IPS DF 4.7 (cell line): ENCODE results near the gene CHST5.
"Not testable (repeated sequence)": the region's sequence is repeated elsewhere in the genome, so short reads cannot be mapped to it uniquely, and the experiment has no call there.

Experiments used
- DNase-seq: peaks from one replicate; pipeline ENCODE4 v3.0.0-alpha.2; 2013; ENCODE audit warnings: low spot score; ENCODE audit errors: extremely low read depth

The CHST5 gene

DNA sequence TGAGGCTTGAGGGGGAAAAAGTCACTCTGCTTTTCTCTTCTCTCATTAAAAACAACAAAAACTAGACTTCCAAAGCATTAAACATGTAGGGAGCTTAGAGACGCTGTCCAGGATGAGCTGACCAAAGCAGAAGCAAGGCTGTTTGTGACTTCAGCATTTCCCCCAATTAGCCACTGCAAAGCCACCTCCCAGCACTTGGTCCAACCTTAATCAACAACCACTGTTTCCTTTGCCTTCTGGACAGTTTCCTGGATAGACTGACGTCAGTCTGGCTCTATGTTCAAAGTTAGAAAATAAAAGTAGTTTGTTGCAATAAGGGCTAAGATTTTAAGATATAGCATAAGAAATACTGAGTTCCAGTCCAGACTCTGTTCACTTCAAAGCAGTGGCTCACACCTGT, 17.0 kb upstream of the CHST5 start:
- no peak for DNase-seq

DNA sequence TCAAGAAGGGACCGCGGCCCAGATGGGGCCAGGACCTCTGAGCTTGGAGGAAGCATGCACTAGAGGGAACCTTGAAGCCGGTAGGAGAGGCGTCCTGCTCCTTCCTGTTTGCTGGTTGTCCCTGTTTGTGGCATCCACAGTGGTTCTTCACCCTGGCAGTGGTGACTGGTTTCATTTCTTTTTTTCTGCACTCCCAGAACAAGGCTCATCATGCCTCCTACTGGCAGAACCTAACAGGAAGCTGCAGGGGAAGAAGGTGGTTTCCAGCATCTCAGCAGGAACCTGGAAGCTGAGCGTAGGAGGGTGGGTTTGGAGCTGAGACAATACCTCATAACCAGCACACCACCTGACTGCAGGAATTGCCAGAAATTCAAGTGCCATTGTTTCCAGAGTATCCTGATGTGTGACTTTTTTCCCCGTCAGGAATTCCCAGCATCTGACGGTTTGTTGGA, 14.3 kb upstream of the CHST5 start:
- DNase-seq = no peak

DNA sequence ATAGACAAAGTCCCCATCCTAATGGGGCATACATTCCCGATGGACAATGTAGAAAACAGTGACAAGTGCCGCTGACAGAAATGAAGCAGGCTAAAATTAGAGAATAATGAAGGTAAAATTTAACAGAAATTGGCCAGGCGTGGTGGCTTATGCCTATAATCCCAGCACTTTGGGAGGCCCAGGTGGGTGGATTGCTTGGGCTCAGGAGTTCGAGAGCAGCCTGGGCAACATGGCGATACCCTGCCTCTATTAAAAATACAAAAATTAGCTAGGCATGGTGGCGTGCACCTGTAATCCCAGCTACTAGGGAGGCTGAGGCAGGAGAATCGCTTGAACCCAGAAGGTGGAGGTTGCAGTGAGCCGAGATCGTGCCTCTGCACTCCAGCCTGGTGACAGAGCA, 12.5 kb upstream of the CHST5 start:
- not testable (repeated sequence) for DNase-seq

DNA sequence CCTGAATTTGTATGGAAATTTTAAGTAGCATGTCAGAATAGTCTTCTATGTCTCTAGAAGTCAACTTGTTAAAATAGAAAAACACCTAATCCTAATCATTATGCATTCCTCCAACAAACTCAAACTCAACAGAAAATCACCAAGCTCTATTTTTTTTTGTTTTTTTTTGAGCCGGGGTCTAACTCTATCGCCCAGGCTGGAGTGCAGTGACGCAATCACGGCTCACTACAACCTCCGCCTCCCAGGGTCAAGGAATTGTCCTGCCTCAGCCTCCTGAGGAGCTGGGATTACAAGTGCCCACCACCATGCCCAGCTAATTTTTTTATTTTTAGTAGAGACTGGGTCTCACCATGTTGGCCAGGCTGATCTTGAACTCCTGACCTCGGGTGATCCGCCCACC, 10.4 kb upstream of the CHST5 start:
- no peak for DNase-seq

DNA sequence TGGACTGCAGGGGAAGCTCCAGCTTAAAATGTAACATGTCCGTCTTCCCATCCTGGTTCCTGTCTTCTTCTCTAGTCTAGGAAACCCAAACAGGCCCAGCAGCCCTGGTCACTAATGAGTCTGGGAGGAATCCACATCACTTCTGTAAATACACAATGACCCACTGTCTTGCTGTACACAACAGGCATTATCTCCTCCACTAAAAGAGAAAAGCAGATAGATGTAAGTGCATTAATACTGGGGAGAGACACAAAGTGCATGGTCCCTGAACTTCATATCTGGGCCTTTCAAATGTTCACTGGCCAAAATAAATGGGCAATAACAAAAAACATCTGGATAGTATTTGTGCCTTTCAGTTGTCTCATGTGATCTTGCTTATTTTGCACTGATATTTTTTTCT, 10.0 kb upstream of the CHST5 start:
- not testable (repeated sequence) for DNase-seq

DNA sequence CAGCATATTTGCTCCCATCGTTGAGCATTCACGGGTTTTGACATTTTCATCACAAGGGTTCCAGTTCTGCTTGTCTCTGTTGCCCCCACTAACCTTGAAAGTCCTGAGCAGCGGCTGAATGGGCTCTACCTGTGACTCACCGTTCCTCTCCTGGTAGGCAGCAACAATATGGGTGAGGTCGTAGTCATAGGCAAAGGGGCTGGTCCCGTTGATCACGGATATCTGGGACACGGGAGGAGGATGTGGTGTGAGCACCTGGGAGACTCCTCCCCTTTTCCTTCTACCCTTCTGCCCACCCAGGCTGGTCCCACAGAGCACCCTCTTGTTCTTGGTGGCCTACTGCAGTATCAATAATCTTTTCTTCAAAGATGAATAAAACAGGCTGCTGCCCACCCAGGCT, 6.6 kb upstream of the CHST5 start:
- DNase-seq = not testable (repeated sequence)

DNA sequence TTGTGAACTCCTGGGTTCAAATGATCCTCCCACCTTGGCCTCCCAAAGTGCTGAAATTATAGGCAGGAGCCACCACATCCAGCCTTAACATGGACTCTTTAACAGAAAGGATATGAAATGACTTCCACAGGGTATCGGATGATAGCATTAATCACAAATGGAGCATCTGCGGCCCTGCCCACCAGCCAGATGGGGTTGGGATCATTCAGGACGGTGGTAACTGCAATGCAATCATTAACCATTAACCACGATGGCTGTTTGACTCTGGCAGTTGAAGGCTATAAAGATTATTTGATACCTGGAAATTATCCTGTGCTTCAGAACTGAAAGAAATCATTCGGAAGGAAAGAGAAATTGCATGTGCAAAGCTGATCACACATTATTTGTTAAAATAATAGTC, 5.3 kb upstream of the CHST5 start:
- DNase-seq = no peak

DNA sequence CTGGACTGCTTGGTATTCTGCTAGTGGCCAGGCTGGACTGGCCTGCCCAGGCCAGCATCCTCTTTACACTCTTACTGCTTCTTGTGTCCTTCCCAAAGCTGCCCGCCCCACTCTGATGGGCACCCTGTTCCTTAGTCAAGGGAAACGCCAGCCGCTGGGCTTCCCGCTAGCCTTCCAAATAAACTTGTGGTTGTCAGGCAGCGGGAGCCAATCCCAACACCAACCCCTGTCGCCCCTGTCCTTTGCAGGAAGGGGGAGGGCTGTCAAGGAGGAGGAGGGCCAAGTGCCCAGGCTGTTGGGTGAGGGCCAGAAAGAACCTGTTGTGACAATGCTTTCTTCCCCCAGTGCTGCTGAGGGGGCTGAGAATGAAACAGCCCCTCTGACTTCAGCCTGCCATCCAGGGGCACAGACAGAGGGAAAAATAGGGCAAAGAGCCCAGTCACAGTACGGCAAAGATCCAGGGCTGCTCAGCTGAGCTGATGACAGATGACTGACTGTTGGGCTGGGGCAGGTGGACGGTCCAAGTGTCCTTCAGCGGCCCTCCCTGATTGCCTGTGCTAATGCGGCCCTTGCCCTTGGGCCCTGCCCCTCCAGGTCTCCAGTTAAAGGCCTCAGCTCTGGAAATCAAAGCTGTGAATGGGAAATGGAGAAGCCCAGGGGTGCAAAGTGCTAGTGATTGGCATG, 3.1 kb upstream of the CHST5 start:
- not testable (repeated sequence) for DNase-seq

DNA sequence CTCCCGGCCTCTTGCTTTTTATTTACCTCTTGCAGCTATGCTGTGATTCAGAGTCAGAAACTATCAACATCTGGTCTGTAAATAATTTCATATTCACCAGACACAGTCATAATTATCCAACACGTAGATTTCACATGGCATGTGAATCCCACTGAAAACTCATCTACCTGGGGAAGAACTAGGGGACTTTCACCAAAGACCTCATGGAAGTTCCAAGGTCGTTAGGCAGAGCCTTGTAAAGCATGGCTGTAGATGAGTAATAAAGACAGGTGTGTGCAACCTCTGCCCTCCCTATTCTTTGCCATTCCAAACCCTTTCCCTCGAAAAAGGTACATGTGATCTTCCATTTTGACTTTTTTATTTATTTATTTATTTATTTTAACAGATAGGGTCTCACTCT, 1.9 kb upstream of the CHST5 start:
- DNase-seq = no peak

DNA sequence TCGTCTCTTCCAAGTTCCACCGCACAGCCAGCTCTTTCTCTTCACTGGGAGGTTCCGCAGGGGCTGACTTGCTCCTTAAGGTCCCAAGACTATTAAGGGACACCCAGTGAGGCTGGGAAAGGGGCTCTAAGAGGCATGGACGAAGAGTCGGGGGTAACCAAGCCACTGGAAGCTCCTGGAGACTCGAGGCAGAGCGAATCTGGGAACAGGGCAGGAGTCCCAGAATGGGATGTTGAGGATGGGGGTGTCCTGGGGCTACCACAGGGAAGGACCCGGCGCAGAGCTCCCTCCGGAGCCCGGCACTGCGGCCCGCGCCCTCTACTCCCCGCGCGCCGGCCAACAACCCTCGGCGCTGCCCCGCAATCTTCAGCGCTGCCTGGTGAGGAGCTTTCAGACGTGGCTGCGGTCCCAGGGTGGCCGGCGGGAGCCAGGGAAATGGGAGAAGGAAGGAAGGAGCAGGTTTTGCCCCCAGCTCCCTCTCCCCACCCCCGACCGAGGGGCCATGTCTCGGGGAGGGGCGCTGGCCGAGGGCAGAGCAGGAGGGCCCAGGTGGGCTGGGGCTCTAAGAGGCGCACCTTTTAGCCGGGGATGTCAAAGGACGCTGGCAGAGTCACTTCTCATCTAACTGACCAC, 581 bp downstream of the CHST5 start:
- DNase-seq = no peak

DNA sequence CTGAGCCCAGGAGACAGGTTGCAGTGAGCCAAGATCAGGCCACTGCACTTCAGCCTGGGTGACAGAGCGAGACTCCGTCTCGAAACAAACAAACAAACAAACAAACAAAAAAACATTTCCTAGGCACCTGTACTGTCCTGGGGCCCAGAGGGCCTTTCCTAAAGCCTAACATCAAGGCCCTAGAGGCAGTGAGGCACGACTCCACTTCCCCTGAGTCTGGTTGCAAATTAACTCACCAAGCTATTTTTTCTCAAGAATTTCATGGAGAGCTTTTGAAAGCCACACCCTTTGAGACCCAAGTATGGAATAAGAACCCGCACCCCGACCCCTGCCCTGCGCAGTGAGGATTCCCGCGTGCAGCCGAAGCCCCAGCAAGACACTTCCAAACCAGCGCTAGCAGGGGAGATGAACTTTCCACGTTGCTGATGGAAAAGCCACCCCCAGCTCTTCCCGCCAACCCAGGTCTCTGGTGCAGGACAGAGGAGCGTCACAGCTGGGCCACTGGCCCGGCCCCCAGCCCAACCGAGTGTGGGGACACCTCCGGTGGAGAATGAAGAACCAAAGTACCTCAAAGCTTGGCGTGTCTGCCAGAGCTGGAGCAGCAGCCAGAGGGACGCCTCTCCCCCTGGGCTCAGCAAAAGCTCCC, 1.2 kb downstream of the CHST5 start:
- DNase-seq = no peak

DNA sequence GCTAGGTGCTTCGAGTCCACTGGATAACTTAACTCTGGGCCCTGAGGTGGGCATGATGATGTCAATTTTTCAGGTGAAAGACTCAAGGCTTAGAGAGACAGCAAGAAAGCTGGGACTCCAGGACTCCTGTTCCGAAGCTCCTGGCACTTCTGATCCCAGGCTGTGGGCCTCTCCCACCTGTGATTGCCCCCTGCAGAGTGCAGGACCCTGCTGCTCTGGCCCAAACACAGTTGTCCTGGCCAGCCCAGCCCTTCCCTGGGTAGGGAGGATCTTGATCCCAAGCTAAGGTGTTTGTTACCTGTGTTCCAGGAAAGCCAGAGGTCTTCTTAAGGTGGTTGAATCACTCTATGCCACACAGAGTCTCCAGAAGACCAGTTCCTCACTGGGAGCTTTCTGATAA, 3.1 kb downstream of the CHST5 start:
- DNase-seq = no peak

DNA sequence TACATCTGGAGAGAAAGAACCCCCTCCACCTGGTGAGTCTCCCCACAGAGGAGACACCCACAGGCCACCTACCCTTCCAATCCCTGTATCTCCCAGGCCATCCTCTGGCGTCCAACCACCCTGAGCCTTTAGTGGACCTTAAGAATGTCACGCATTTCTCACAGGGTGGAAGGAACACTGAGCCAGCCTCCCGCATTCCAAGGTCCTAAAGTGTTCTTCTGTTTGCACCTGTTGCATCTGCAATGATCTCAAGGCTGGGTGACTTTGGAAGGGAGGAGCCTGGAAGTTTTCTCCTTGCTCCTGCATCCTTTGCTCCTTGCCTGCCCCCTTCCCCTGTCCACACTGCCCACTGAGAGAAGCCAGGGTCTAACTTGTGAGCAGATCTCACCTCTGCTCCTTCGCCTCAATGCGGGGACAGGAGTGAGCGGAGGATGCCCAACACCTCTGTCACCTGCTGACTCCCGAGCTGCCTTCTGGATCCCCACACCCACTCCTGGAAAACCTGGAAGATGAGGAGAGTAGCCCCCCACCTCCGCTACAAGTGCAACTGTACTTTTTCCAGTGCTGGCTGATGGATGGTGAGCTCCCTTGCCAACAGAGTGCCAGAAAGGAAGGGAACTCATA, 3.7 kb downstream of the CHST5 start:
- no peak for DNase-seq

DNA sequence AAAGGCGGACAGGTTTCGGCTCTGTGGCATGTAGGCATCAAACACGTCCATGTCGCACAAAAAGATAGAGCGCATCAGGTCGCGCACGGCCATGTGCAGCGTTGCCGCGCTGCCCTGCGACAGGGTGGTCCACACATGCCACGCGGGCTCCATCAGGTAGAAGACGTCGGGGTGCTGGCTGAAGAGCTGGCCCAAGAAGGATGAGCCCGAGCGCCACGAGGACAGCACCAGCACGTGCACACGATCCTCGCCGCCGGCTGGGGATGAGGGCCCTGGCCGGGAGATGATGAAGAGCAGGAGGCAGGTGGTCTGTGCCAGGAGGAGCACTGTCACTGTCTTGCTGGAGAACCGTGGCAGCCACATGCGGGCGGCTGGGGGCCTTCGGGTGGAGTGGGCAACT, 5.9 kb downstream of the CHST5 start:
- DNase-seq = no peak

DNA sequence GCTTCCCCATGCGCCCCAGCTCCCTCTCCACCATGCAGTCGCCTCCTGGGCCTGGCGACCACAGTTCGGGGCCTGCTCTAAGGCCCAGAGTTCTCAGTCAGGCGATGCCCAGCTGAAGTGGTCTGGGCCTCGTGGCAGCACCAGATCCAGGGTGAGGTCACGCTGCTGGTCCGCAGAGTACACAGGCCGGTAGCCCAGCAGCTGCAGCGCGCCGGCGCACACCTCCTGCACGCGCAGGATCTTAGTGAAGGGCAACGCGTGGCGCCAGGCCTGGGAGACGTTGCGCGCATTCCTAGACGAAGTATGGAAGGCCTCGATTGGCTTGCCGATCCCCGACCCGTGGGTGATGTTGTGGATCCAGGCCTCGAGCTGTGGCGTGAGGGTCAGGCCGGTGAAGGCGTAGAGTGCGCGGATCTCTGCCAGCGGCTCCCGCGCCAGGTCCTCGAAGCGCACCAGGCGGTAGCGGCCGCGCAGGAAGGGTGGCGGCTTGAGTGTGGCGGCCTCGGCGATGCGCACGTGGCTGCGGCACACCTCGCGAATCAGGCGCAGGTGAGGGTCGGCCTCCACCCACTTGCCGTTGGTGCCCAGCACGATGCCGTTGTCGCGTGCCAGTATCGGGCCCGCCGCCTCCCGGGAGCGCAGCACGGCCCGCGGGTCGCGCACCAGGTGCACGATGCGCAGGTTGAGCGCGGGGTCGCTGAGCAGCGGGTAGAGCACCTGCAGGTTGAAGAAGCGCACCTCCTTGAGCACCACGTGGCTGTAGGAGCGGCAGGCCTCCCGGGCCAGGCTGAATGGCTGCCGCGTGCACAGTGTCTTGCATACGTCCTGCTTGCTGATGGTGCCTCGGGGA, 6.6 kb downstream of the CHST5 start:
- DNase-seq = no peak

DNA sequence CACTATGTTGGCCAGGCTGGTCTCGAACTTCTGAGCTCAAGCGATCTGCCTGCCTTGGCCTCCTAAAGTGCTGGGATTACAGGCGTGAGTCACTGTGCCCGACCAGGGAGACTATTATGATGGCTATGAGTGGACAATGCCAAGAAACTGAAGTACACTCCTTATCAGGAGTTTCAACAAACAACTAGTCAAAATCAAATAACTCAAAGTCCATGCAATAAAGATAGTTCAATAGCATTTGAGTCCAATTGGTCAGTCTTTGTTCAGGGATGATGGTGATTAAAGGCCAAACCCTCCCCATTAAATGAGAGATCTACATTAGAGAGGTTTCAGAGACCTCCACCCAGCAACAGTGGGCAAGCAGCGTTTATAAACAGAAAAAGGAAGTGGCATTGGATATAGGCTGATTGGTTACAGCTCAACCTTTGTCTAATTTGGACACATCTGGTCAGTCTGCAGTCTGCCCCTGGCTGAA, 8.0 kb downstream of the CHST5 start:
- no peak for DNase-seq

DNA sequence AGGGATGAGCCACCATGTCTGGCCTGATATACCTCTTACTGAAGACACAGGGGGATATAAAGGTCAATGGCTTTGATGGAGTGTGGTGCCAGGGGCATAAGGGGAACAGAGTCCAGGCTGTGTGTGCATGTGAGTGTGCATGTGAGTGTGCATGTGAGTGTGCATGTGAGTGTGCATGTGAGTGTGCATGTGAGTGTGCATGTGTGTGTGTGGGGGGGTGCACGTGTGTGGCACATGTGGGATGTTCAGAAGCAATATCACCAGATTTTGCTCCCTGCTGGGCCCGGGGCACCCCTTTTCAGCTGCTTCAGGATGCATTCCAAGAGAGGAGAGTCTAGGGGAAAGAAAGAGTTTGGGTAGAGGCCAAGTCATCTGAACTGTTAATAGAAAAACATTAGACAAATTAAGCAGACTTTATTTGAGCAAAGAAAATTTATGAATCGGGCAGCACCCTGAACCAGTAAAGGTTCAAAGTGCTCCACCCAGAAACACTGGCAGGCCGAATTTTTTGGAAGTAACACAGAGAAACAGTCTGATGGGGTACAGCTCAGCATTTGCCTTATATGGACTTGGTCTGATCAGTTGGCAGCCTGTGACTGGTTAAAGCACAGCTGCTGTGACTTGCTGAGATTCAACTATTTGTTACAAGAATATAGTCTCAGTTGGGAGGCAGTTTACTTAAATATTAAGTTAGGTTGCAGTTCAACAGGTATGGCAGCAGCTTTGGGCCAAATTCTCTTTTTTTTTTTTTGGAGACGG, 9.7 kb downstream of the CHST5 start:
- DNase-seq = no peak

DNA sequence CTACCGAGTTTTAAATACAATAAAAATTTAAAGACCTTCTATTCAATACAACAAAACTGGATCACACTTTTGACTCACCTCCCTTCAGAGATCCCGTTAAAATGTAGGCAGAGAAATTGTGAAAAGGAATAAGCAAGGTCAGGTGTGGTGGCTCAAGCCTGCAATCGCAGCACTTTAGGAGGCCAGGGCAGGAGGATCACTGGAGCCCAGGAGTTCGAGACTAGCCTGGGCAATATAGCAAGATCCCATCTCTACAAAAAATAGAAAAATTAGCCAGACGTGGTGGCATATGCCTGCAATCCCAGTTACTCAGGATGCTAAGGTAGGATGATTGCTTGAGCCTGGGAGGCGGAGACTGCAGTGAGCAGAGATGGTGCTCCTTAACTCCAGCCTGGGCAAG, 16.7 kb downstream of the CHST5 start:
- no peak for DNase-seq

DNA sequence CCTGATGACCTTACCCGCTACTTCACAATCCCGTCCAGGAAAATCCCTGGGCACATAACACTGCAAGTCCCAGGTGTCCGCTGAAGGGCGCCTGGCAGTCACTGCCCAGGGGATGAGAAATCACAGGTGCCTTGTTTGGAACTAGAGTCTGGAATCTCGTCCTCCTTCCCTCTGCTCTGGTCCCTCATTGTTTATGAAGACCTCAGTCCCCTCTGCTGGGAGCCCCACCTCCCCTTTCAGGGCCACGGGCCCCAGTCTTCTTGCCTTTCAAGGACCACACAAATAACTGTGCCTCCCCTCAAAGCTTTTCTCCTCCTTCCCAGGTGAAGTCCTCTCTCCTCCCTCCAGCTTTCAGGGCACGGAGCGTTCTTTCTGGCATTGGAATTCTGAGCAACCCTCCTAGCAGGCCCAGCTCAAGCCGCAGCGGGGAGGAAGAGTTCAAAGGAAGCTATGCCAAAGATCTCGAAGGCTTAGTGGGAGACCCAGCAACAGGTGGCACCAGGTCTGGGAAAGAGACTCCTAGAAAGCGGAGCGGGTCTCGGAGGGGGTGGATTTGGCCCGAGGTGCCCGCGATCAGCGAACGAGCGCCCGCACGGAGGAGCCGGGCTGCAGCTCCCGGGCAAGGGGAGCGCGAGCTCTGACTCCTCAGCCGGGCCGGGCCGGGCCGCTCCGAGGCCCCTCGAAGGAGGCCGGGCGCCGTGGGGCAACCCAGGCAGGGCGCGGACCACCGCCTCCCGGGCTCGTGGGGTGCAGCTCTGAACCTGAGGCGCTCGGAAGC, 19.5 kb downstream of the CHST5 start:
- not testable (repeated sequence) for DNase-seq

DNA sequence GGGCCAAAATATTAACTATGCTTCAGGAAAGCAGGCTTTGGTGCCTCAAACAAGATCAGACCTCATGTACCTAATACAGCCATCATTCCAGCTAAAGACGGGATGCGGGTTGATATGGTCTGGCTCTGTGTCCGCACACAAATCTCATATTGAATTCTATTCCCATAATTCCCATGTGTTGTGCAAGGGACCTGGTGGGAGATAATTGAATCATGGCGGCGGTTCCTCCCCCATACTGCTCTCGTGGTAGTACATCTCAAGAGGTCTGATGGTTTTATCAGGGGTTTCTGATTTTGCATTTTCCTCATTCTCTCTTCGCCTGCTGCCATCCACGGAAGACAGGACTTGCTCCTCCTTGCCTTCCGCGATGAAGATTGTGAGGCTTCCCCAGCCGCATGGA, 21.6 kb downstream of the CHST5 start:
- DNase-seq = no peak
